MM.1S (cell line): Measurements from ENCODE around the gene ZFP28.

Experiments used
- DNase-seq: peaks from one replicate; pipeline ENCODE4 v3.0.0-alpha.2; 2015
- H2AFZ ChIP-seq: fragments of 300-600 bp; sonication (generic); 2 replicates; pipeline ENCODE4 v1.6.0; 2016; ENCODE audit warnings: antibody characterized with exemption, low read length
- H3F3A ChIP-seq: fragments of 300-600 bp; sonication (generic); 2 replicates; pipeline ENCODE4 v1.6.1; 2016; ENCODE audit warnings: mild to moderate bottlenecking, antibody characterized with exemption, low read length, moderate library complexity, mixed read lengths; ENCODE audit not compliant: insufficient read depth
- H3K27ac ChIP-seq: fragments of 300-600 bp; sonication (generic); 2 replicates; pipeline ENCODE4 v1.5.1; 2016; ENCODE audit warnings: mild to moderate bottlenecking, low read length
- H3K27me3 ChIP-seq: fragments of 300-600 bp; sonication (generic); replicated peaks from 2 replicates; pipeline ENCODE4 v1.6.0; 2016; ENCODE audit warnings: low read length; ENCODE audit not compliant: insufficient read depth
- H3K36me3 ChIP-seq: fragments of 300-600 bp; sonication (generic); replicated peaks from 2 replicates; pipeline ENCODE4 v1.6.1; 2016; ENCODE audit warnings: mild to moderate bottlenecking, low read length, mixed read lengths; ENCODE audit not compliant: insufficient read depth
- H3K4me1 ChIP-seq: fragments of 300-600 bp; sonication (generic); 2 replicates; pipeline ENCODE4 v1.6.1; 2016; ENCODE audit warnings: low read length, mixed read lengths
- H3K4me2 ChIP-seq: fragments of 300-600 bp; sonication (generic); 2 replicates; pipeline ENCODE4 v1.6.0; 2016; ENCODE audit warnings: low read depth, low read length
- H3K4me3 ChIP-seq: fragments of 300-600 bp; sonication (generic); 2 replicates; pipeline ENCODE4 v1.5.1; 2016; ENCODE audit warnings: low read length, mixed read lengths
- H3K79me2 ChIP-seq: fragments of 300-600 bp; sonication (generic); 2 replicates; pipeline ENCODE4 v1.6.1; 2016; ENCODE audit warnings: mixed run types, low read length, mixed read lengths
- H3K9ac ChIP-seq: fragments of 300-600 bp; sonication (generic); 2 replicates; pipeline ENCODE4 v1.6.1; 2016; ENCODE audit warnings: low read length, mixed read lengths
- H3K9me2 ChIP-seq: fragments of 300-600 bp; sonication (generic); replicated peaks from 2 replicates; pipeline ENCODE4 v1.6.1; 2016; ENCODE audit warnings: mild to moderate bottlenecking, low read length, mixed read lengths; ENCODE audit not compliant: insufficient read depth
- H3K9me3 ChIP-seq: fragments of 300-600 bp; sonication (generic); replicated peaks from 2 replicates; pipeline ENCODE4 v1.6.1; 2016; ENCODE audit warnings: mild to moderate bottlenecking, low read length, mixed read lengths; ENCODE audit not compliant: insufficient read depth
- H4K20me1 ChIP-seq: fragments of 300-600 bp; sonication (generic); 2 replicates; pipeline ENCODE4 v1.6.1; 2016; ENCODE audit warnings: mild to moderate bottlenecking, low read length, moderate library complexity, mixed read lengths; ENCODE audit not compliant: insufficient read depth
- CTCF ChIP-seq: fragments of 300-600 bp; sonication (generic); IDR thresholded peaks from 2 replicates; pipeline ENCODE4 v1.5.1; 2016; ENCODE audit warnings: antibody characterized with exemption, low read length, mixed read lengths
- EZH2 ChIP-seq: fragments of 300-600 bp; sonication (generic); optimal IDR thresholded peaks from 2 replicates; pipeline ENCODE3; 2017; ENCODE audit warnings: low read depth, mild to moderate bottlenecking, antibody characterized with exemption, low read length, mixed read lengths
- EZH2phosphoT487 ChIP-seq: fragments of 300-600 bp; sonication (generic); IDR thresholded peaks from 2 replicates; pipeline ENCODE4 v1.6.1; 2018; ENCODE audit warnings: antibody characterized with exemption, low read length

The ZFP28 gene

GRCh38 chr19:56547535-56547934 is 8.8 kb downstream of the ZFP28 start:
- Histone ChIP-seq H3K9ac (no peak overlapping the region), H3K79me2 (no peaks in the 10 kb centered on the region), H3K9me3 (no peaks in the 10 kb centered on the region), H4K20me1 (no peaks in the 10 kb centered on the region), H3K9me2 (no peaks in the 10 kb centered on the region), H3F3A (no peaks in the 10 kb centered on the region), H3K27me3 (no peaks in the 10 kb centered on the region), H3K4me2 (no peak overlapping the region), H3K36me3 (no peaks in the 10 kb centered on the region), H3K4me3 (no peak overlapping the region), H2AFZ (no peak overlapping the region), H3K4me1 (no peaks in the 10 kb centered on the region), H3K27ac (no peak overlapping the region)
- DNase-seq, result no peak
- TF ChIP-seq CTCF, result peak; percentile 50
- TF ChIP-seq EZH2phosphoT487, result no peak

- H3K27me3 ChIP-seq, result no peaks in the 10 kb centered on the region
- no peak overlapping the region for H3K4me3 ChIP-seq
- no peak overlapping the region for H3K4me2 ChIP-seq
Measured at GRCh38 chr19:56554272-56554869, 15.6 kb downstream of the ZFP28 start.

GRCh38 chr19:56562766-56563165 is 24.0 kb downstream of the ZFP28 start:
- H3K27me3 ChIP-seq, result no peaks in the 10 kb centered on the region
- H3K36me3 ChIP-seq, result no peaks in the 10 kb centered on the region
- H3F3A ChIP-seq, result no peaks in the 10 kb centered on the region
- no peaks in the 10 kb centered on the region for H3K9me2 ChIP-seq
- no peaks in the 10 kb centered on the region for H3K4me1 ChIP-seq
- H3K9me3 ChIP-seq, result no peaks in the 10 kb centered on the region
- no peak overlapping the region for H2AFZ ChIP-seq
- DNase-seq, result no peak
- TF ChIP-seq CTCF, result no peak
- no peak for TF ChIP-seq EZH2phosphoT487
- H3K4me3 ChIP-seq, result no peak overlapping the region
- no peaks in the 10 kb centered on the region for H3K79me2 ChIP-seq
- no peak overlapping the region for H3K27ac ChIP-seq
- H3K4me2 ChIP-seq, result no peak overlapping the region
- no peaks in the 10 kb centered on the region for H4K20me1 ChIP-seq
- H3K9ac ChIP-seq, result no peak overlapping the region

More at GRCh38 chr19:56554272-56554869, 15.6 kb downstream of the ZFP28 start:
- H3K9me2 ChIP-seq, result no peaks in the 10 kb centered on the region
- H3F3A ChIP-seq, result no peaks in the 10 kb centered on the region
- H4K20me1 ChIP-seq, result no peaks in the 10 kb centered on the region
- no peaks in the 10 kb centered on the region for H3K4me1 ChIP-seq
- DNase-seq, result no peak
- TF ChIP-seq EZH2phosphoT487 (no peak), CTCF (no peak), EZH2 (no peak)
- no peaks in the 10 kb centered on the region for H3K79me2 ChIP-seq
- no peaks in the 10 kb centered on the region for H3K9me3 ChIP-seq
- H3K27ac ChIP-seq, result no peak overlapping the region
- no peak overlapping the region for H3K9ac ChIP-seq
- no peaks in the 10 kb centered on the region for H3K36me3 ChIP-seq
- no peak overlapping the region for H2AFZ ChIP-seq
